ENCODE measurements around the gene NBEA. TPM values are rescaled to one million over a fixed set of nuclear protein-coding genes. Genes with fewer than 3 reads are reported as not detected.
A peak's percentile ranks its signal among the peaks of the same experiment; 100 is the strongest.

NBEA gene
- total and polyA plus RNA-seq, 2 experiments from 2014 or later = 9.1 to 29.1 TPM

DNA sequence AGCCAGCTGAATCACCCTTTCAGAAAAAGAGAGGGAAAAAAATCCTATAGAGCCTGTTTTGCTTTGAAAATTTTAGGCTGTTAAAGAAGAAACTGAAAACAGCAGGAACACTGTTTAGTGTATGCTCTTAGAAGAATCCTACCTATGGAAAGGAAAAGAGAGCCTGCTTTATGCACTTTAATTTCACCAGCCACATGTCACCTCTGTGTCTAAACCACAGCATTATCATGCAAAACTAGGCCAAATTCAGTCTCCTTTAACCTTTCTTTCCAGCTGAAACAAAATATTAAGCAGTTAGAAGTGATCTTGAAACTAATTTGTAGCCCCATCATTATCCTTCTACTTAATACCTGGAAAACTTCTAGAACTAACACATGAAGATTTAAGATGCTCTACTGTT is 631.6 kb downstream of the NBEA start:
- no peaks in the 10 kb centered on the region for H3F3A ChIP-seq (replicated peaks; ENCODE audit: low read depth)
- ATAC-seq (peak; percentile 68), DNase-seq (ENCODE audit: low spot score) (peak; percentile 24)
- H2AFZ ChIP-seq = no peak overlapping the region
- peak overlapping the region; percentile 29; the same call in 1 of the 2 replicates for H3K27ac ChIP-seq (ENCODE audit: low read depth)
- no peak overlapping the region for H3K4me2 ChIP-seq
- H3K4me1 ChIP-seq (ENCODE audit: insufficient read depth) = peaks cover 28% of the 10 kb centered on the region
- TF ChIP-seq, protein P1, sequence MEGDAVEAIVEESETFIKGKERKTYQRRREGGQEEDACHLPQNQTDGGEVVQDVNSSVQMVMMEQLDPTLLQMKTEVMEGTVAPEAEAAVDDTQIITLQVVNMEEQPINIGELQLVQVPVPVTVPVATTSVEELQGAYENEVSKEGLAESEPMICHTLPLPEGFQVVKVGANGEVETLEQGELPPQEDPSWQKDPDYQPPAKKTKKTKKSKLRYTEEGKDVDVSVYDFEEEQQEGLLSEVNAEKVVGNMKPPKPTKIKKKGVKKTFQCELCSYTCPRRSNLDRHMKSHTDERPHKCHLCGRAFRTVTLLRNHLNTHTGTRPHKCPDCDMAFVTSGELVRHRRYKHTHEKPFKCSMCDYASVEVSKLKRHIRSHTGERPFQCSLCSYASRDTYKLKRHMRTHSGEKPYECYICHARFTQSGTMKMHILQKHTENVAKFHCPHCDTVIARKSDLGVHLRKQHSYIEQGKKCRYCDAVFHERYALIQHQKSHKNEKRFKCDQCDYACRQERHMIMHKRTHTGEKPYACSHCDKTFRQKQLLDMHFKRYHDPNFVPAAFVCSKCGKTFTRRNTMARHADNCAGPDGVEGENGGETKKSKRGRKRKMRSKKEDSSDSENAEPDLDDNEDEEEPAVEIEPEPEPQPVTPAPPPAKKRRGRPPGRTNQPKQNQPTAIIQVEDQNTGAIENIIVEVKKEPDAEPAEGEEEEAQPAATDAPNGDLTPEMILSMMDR (conservative IDR thresholded peaks at IDR 0.05; ENCODE audit: low read depth in 2 of 2) = no peak
- TF ChIP-seq ZNF114 (CRISPR knock-in tag; IDR thresholded peaks at IDR 0.05) (no peak), EZH2 (IDR thresholded peaks at IDR 0.05; ENCODE audit: low read depth, unreplicated experiment) (no peak), NANOG (IDR thresholded peaks at IDR 0.05; ENCODE audit: borderline replicate concordance) (no peak), EZH2phosphoT487 (IDR thresholded peaks at IDR 0.05; ENCODE audit: unreplicated experiment) (no peak)
- H3K27me3 ChIP-seq (ENCODE audit: insufficient read depth) = no peaks in the 10 kb centered on the region
- H3K36me3 ChIP-seq (ENCODE audit: insufficient read depth) = no peaks in the 10 kb centered on the region
- H3K9me2 ChIP-seq (ENCODE audit: insufficient read depth) = no peaks in the 10 kb centered on the region
- no peaks in the 10 kb centered on the region for H3K27me3 Mint-ChIP-seq (ENCODE audit: insufficient read depth, low read depth, poor library complexity)
- no peaks in the 10 kb centered on the region for H4K20me1 ChIP-seq (replicated peaks; ENCODE audit: insufficient read depth)
- no peaks in the 10 kb centered on the region for H3K9me3 Mint-ChIP-seq
- no peaks in the 10 kb centered on the region for H3K36me3 Mint-ChIP-seq (ENCODE audit: low read depth)
- H3K79me2 ChIP-seq (replicated peaks; ENCODE audit: insufficient read depth) = no peaks in the 10 kb centered on the region
- peak overlapping the region; percentile 29; the same call in 1 of the 3 replicates for H3K4me3 Mint-ChIP-seq
- H3K27ac Mint-ChIP-seq = peak overlapping the region; percentile 93
- no peak overlapping the region for H3K4me3 ChIP-seq
- peaks cover 25% of the 10 kb centered on the region for H3K4me1 Mint-ChIP-seq

DNA sequence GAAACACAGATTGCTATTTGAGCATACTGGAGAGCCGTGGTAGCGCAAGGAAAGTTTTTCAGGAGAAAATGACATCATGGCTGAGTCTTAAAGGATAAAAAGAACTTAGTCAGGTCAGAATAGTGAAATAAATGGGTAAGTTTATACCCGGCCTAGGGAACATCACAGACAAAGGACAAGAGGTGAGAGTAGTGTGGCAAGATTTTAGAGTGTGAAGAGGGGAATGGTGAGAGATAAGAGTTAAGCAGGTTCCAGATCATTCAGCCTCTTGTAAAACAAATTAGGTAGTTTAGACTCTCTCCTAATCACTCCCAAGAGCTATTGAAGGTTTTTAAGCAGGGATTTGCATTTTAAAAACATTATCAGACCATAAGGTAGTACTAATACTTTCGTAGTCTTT is 650.4 kb downstream of the NBEA start:
- H3K36me3 Mint-ChIP-seq (ENCODE audit: low read depth) = no peaks in the 10 kb centered on the region
- H3K4me2 ChIP-seq = no peak overlapping the region
- H2AFZ ChIP-seq = no peak overlapping the region
- H3K27ac ChIP-seq (ENCODE audit: low read depth) = no peak overlapping the region
- ATAC-seq (peak; percentile 48; the same call in 2 of the 3 replicates), DNase-seq (ENCODE audit: low spot score) (no peak)
- no peaks in the 10 kb centered on the region for H3K27me3 Mint-ChIP-seq (ENCODE audit: insufficient read depth, low read depth, poor library complexity)
- no peaks in the 10 kb centered on the region for H3F3A ChIP-seq (replicated peaks; ENCODE audit: low read depth)
- peaks cover 12% of the 10 kb centered on the region for H3K4me1 Mint-ChIP-seq
- no peak overlapping the region for H3K4me3 Mint-ChIP-seq
- no peaks in the 10 kb centered on the region for H3K36me3 ChIP-seq (ENCODE audit: insufficient read depth)
- H3K9me3 Mint-ChIP-seq = no peaks in the 10 kb centered on the region
- H3K79me2 ChIP-seq (replicated peaks; ENCODE audit: insufficient read depth) = no peaks in the 10 kb centered on the region
- H3K4me3 ChIP-seq = no peak overlapping the region
- 0 out of 2 replicates have a peak, but pooled peaks cover 5% of the 10 kb centered on the region for H3K4me1 ChIP-seq (ENCODE audit: insufficient read depth)
- H3K27ac Mint-ChIP-seq = 0 out of 2 replicates have a peak overlapping the region, but pooled peaks have one; percentile 33
- H4K20me1 ChIP-seq (replicated peaks; ENCODE audit: insufficient read depth) = no peaks in the 10 kb centered on the region
- no peaks in the 10 kb centered on the region for H3K27me3 ChIP-seq (ENCODE audit: insufficient read depth)
- H3K9me2 ChIP-seq (ENCODE audit: insufficient read depth) = no peaks in the 10 kb centered on the region
- TF ChIP-seq, protein P2, sequence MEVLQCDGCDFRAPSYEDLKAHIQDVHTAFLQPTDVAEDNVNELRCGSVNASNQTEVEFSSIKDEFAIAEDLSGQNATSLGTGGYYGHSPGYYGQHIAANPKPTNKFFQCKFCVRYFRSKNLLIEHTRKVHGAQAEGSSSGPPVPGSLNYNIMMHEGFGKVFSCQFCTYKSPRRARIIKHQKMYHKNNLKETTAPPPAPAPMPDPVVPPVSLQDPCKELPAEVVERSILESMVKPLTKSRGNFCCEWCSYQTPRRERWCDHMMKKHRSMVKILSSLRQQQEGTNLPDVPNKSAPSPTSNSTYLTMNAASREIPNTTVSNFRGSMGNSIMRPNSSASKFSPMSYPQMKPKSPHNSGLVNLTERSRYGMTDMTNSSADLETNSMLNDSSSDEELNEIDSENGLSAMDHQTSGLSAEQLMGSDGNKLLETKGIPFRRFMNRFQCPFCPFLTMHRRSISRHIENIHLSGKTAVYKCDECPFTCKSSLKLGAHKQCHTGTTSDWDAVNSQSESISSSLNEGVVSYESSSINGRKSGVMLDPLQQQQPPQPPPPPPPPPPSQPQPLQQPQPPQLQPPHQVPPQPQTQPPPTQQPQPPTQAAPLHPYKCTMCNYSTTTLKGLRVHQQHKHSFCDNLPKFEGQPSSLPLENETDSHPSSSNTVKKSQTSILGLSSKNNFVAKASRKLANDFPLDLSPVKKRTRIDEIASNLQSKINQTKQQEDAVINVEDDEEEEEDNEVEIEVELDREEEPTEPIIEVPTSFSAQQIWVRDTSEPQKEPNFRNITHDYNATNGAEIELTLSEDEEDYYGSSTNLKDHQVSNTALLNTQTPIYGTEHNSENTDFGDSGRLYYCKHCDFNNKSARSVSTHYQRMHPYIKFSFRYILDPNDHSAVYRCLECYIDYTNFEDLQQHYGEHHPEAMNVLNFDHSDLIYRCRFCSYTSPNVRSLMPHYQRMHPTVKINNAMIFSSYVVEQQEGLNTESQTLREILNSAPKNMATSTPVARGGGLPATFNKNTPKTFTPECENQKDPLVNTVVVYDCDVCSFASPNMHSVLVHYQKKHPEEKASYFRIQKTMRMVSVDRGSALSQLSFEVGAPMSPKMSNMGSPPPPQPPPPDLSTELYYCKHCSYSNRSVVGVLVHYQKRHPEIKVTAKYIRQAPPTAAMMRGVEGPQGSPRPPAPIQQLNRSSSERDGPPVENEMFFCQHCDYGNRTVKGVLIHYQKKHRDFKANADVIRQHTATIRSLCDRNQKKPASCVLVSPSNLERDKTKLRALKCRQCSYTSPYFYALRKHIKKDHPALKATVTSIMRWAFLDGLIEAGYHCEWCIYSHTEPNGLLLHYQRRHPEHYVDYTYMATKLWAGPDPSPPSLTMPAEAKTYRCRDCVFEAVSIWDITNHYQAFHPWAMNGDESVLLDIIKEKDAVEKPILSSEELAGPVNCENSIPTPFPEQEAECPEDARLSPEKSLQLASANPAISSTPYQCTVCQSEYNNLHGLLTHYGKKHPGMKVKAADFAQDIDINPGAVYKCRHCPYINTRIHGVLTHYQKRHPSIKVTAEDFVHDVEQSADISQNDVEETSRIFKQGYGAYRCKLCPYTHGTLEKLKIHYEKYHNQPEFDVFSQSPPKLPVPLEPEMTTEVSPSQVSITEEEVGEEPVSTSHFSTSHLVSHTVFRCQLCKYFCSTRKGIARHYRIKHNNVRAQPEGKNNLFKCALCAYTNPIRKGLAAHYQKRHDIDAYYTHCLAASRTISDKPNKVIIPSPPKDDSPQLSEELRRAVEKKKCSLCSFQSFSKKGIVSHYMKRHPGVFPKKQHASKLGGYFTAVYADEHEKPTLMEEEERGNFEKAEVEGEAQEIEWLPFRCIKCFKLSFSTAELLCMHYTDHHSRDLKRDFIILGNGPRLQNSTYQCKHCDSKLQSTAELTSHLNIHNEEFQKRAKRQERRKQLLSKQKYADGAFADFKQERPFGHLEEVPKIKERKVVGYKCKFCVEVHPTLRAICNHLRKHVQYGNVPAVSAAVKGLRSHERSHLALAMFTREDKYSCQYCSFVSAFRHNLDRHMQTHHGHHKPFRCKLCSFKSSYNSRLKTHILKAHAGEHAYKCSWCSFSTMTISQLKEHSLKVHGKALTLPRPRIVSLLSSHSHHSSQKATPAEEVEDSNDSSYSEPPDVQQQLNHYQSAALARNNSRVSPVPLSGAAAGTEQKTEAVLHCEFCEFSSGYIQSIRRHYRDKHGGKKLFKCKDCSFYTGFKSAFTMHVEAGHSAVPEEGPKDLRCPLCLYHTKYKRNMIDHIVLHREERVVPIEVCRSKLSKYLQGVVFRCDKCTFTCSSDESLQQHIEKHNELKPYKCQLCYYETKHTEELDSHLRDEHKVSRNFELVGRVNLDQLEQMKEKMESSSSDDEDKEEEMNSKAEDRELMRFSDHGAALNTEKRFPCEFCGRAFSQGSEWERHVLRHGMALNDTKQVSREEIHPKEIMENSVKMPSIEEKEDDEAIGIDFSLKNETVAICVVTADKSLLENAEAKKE (CRISPR knock-in tag; IDR thresholded peaks at IDR 0.05) = no peak
- TF ChIP-seq EZH2 (IDR thresholded peaks at IDR 0.05; ENCODE audit: low read depth, unreplicated experiment) (no peak), NANOG (IDR thresholded peaks at IDR 0.05; ENCODE audit: borderline replicate concordance) (no peak), ZNF114 (CRISPR knock-in tag; IDR thresholded peaks at IDR 0.05) (no peak), JUNB (IDR thresholded peaks at IDR 0.05; ENCODE audit: unreplicated experiment) (no peak), EZH2phosphoT487 (IDR thresholded peaks at IDR 0.05; ENCODE audit: unreplicated experiment) (no peak), ZNF331 (CRISPR knock-in tag; IDR thresholded peaks at IDR 0.05; ENCODE audit: low read depth) (no peak), POLR2AphosphoS5 (IDR thresholded peaks at IDR 0.05; ENCODE audit: low read depth) (no peak)
- TF ChIP-seq, protein P3, sequence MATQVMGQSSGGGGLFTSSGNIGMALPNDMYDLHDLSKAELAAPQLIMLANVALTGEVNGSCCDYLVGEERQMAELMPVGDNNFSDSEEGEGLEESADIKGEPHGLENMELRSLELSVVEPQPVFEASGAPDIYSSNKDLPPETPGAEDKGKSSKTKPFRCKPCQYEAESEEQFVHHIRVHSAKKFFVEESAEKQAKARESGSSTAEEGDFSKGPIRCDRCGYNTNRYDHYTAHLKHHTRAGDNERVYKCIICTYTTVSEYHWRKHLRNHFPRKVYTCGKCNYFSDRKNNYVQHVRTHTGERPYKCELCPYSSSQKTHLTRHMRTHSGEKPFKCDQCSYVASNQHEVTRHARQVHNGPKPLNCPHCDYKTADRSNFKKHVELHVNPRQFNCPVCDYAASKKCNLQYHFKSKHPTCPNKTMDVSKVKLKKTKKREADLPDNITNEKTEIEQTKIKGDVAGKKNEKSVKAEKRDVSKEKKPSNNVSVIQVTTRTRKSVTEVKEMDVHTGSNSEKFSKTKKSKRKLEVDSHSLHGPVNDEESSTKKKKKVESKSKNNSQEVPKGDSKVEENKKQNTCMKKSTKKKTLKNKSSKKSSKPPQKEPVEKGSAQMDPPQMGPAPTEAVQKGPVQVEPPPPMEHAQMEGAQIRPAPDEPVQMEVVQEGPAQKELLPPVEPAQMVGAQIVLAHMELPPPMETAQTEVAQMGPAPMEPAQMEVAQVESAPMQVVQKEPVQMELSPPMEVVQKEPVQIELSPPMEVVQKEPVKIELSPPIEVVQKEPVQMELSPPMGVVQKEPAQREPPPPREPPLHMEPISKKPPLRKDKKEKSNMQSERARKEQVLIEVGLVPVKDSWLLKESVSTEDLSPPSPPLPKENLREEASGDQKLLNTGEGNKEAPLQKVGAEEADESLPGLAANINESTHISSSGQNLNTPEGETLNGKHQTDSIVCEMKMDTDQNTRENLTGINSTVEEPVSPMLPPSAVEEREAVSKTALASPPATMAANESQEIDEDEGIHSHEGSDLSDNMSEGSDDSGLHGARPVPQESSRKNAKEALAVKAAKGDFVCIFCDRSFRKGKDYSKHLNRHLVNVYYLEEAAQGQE (IDR thresholded peaks at IDR 0.05; ENCODE audit: unreplicated experiment) = no peak

Data from GM23338 (cell line).